HG03558 (cell line): ENCODE results near the gene QRFP.

Experiments used
- ATAC-seq: cut with Tn5 transposase; IDR thresholded peaks from one replicate; pipeline ENCODE4 v1.9.1; 2021; ENCODE audit warnings: moderate number of reproducible peaks; ENCODE audit not compliant: unreplicated experiment; ENCODE audit errors: extremely low read depth

Gene QRFP

GRCh38 chr9:130893341-130894101 is 3.1 kb downstream of the QRFP start:
- no peak for ATAC-seq

- ATAC-seq, result no peak
Measured at GRCh38 chr9:130892477-130893304, 3.9 kb downstream of the QRFP start.

- ATAC-seq, result no peak
Measured at GRCh38 chr9:130891688-130892476, 4.7 kb downstream of the QRFP start.

GRCh38 chr9:130890870-130891687 is 5.5 kb downstream of the QRFP start:
- ATAC-seq, result no peak

- no peak for ATAC-seq
Measured at GRCh38 chr9:130890124-130890523, 6.5 kb downstream of the QRFP start.

- no peak for ATAC-seq
Measured at GRCh38 chr9:130888146-130888885, 8.3 kb downstream of the QRFP start.

GRCh38 chr9:130887494-130888144 is 9.0 kb downstream of the QRFP start:
- no peak for ATAC-seq

- no peak for ATAC-seq
Measured at GRCh38 chr9:130886981-130887380, 9.6 kb downstream of the QRFP start.

GRCh38 chr9:130885484-130886375 is 10.9 kb downstream of the QRFP start:
- ATAC-seq, result no peak

- ATAC-seq, result no peak
Measured at GRCh38 chr9:130884542-130885483, 11.8 kb downstream of the QRFP start.

GRCh38 chr9:130884111-130884531 is 12.5 kb downstream of the QRFP start:
- ATAC-seq, result no peak

GRCh38 chr9:130883479-130883878 is 13.1 kb downstream of the QRFP start:
- ATAC-seq, result no peak

GRCh38 chr9:130882696-130883225 is 13.9 kb downstream of the QRFP start:
- ATAC-seq, result no peak

- no peak for ATAC-seq
Measured at GRCh38 chr9:130881516-130881915, 15.1 kb downstream of the QRFP start.

GRCh38 chr9:130880599-130881220 is 15.9 kb downstream of the QRFP start:
- no peak for ATAC-seq

- ATAC-seq, result no peak
Measured at GRCh38 chr9:130879863-130880411, 16.7 kb downstream of the QRFP start.
